GM18520 (cell line): Measurements from ENCODE around the gene MVK.
"Not testable (repeated sequence)": the region's sequence is repeated elsewhere in the genome, so short reads cannot be mapped to it uniquely, and the experiment has no call there.

Experiments used
- ATAC-seq: cut with Tn5 transposase; IDR thresholded peaks from one replicate; pipeline ENCODE4 v1.9.1; 2021; ENCODE audit not compliant: unreplicated experiment

MVK gene

DNA sequence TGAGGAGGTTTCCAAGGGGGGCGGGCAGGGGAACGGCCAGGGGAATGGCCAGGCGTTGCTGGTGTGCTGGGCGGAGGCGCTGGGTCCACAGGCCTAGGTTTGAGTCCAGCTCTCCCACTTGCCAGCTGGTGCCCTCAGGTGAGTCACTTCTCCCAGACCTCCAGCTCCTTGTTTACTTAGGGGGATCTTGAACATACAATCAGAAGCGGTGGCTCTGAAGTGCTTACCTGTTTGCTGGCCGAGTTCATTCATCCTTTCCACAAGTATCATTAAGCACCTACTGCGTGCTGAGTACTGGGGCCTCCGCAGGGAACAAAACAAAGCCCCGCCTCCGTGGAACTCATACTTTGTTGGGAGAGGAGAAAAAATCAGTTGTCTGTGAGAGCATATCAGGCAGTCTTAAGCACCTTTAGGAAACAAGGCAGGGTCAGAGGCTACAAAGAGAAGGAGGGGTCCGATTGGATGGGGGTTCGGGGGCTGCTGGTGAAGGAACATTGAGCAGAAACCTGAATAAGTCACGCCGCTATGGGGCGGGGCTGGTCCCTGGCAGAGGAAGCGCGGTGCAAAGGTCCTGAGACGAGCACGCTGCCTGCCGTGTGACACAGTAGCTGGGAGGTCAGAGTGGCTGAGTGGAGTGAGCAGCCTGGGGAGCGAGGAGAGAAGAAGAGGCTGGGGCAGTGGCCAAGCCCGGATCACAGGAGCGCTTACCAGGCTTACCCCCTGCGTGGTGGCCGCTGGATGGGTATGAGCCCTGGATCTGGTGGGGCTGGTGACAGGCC, 15.1 kb downstream of the MVK start:
- ATAC-seq = no peak

DNA sequence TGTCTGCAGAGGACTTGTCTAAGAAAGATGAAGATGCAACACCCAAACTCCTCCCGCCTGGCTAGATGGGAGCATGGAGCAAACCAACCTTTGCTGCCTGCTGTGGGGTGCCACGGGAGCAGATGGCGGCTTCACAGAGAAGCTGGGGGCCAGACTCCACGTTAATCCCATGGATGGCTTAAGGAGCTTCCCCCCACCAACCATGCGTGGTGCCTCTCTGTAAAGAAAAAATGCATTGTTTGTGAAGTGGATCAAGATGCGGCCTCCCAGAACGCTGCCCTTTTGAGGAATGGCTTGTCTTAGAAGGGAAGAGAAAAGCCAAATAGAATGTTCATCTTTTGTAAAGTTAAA, 15.6 kb downstream of the MVK start:
- no peak for ATAC-seq

DNA sequence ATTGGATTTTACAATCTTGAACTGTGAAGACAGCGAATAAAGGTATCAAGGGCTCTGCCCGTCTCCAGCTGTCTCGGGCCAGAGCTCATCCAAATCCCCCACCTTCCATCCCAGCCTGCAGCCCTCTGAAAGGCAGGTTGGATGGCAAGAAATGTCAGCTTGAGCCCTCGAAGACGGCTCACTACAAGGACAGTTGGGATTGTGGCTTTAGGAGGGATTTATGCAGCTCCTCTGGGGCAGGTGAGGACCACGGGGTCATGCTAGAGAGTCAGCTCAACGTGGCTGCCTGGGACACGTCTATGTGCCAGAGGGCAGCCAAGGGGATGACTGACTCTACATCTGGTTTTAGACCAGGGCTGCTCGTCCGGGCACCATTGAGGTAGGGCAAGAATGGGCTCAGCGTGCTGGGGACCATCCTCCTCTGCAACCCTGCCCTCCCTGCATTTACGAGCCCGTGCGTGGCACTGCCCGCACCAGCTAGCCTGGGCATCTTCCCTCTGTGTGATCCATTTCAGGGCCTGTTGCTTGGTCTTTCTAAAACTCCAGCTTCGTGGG, 16.2 kb downstream of the MVK start:
- no peak for ATAC-seq

DNA sequence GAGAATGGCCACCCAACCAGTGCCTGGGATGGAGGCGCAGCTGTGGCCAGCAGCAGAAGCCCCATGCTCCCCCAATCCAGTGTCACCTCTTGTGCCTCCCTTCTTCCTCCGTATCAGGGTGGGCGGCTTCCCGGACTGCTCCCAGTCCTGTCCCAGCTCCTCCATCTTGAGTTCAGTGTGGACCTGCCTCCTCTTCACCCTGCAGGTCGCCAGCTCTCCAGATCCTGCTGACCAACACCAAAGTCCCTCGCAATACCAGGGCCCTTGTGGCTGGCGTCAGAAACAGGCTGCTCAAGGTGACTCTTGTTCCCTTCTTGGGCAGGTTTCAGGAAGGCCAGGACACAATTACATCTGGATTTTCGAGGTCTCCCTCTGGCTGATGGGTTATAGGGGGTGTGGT, 17.0 kb downstream of the MVK start:
- no peak for ATAC-seq

DNA sequence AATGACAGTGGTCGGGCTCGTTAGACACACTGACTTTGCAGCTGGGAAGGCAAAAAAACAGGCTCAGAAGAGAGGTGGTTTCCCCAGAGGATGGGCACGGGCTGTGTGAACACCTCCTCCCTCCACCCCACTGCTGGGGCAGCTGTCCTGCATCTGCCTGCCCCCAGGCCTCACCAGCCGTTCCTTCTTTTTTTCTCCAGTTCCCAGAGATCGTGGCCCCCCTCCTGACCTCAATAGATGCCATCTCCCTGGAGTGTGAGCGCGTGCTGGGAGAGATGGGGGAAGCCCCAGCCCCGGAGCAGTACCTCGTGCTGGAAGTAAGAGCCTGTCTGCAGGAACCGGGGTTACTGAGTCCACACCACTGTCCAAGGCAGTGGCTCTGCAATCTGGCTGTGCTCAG, 17.4 kb downstream of the MVK start:
- no peak for ATAC-seq

DNA sequence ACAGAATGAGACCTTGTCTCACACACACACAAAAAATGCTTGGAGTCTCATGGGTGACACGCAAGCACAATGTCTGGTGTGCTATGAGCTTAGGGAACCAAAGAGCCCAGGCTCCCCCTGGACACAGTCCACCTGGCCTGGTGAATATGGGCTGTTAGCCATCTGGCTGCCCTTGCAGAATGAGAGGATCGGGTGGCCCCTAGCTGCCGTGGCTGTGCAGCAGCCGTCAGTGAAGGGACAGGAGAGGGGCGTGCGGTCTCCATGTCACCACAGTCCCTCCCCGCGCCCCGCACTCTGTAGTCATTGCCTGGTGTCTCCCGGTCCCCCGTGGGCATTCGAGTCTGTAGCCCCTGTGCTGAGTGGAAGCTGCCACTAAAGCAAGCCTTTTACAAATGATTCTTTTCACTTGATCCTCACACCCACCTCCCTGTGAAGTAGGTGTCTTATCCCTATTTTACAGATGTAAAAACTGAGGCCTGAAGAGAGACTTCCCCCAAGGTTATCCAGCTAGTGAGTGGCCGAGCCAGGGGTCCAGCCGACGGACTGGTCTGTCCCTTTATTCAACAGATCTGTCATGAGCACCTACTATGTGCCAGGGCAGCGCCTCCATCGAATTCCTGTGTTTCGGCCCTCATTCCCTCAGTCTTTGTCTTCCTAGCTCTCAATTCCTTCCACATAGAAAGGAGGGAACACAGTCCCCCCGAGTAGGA, 18.8 kb downstream of the MVK start:
- ATAC-seq = no peak

DNA sequence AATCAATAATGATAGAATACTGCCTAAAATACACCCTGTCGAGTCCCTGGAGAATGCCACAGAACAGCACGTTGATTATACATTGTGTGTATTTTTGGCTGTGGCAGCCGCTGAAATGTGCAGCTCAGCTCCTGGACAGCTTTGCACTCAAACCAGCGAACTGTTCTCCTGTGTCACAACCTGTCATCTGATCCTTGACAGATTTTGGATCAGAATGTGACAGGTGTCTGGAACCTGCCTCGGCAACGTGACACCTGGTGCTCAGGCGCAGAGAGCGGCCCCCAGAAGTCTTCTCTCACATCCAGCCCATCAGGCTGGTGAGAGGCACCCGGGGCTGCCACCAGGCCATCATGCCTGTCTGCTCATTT, 19.3 kb downstream of the MVK start:
- ATAC-seq = no peak

DNA sequence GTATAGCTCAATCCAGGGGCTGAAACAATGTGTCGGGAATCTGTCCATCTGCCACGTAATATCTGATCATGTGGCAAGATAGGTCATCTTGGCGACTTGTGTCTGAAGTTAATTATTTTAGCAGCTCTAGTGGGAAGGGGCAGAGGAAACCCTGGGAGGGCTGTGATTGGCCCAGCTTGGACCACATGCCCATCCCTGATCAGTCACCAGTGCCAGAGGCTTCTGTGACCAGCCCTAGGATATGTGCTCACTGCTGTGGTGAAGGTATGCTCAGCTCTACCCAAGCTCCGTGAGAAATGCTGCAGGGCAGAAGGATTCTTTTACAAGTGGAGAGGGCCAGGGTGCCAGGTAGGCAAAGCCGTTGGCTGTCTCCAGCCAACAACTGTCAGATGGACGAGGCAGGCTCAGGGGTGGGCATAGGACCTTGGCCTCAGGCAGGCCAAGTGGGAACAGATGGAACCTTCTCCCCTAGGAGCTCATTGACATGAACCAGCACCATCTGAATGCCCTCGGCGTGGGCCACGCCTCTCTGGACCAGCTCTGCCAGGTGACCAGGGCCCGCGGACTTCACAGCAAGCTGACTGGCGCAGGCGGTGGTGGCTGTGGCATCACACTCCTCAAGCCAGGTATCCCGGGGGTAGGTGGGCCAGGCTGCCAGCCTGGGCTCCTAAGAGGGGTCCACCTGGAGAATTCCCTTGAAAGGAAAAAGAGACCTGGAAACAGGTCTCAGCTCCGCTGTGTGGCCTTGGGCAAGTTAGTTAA, 21.1 kb downstream of the MVK start:
- ATAC-seq = no peak

DNA sequence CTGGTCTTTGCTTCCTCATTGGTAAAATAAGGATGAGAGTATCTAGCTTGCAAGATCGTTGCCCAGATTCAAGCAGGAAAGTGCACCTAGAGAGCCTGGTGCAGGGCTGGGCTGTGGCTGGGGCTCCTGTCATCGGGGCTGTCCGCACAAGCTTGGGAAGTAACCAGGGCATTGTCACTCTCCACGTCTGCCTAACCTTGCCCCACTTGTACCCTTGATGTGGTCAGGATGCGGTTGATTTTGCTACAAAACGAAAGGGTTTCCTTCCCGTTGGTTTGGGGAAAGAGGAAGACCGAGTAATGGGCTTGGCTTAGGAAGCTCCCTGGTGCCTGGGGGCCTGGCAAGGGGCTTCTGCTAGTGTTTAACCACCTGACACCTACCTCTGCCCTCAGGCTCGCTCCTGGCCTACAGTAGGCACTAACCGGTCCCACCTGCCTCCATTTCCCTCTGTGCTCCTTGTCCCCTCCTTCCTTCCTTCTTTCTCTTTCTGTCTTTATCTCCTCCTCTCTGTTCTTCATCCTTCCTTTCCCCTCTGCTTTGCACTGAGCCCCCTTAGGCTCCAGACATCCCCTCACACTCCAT, 21.8 kb downstream of the MVK start:
- ATAC-seq = no peak

DNA sequence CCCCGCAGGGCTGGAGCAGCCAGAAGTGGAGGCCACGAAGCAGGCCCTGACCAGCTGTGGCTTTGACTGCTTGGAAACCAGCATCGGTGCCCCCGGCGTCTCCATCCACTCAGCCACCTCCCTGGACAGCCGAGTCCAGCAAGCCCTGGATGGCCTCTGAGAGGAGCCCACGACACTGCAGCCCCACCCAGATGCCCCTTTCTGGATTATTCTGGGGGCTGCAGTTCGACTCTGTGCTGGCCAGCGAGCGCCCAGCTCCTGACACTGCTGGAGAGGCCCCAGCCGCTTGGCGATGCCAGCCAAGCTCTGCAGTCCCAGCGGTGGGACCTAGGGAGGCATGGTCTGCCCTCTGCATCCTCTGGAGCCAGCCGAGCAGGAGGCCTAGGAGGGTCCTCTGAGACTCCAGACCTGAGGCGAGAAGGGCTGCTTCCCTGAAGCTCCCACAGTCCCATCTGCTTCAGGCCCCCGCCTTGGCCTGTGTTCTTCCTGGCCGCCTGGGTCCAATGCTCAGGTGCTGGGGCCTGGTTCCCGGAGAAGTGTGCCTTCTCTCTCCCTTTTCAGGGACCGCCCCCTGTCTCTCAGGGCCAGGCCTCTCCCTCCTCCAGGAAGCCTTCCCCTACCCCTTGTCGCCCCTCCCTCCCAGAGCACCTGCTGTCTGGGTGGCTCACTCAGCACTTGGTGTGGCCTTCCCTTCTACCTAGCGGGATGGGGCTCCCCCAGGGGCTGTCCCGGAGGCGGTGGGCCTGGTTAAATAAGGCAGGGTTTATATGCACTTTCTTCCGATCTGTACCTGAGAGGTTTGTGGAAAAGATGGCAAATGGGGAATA, 23.0 kb downstream of the MVK start:
- ATAC-seq = no peak

DNA sequence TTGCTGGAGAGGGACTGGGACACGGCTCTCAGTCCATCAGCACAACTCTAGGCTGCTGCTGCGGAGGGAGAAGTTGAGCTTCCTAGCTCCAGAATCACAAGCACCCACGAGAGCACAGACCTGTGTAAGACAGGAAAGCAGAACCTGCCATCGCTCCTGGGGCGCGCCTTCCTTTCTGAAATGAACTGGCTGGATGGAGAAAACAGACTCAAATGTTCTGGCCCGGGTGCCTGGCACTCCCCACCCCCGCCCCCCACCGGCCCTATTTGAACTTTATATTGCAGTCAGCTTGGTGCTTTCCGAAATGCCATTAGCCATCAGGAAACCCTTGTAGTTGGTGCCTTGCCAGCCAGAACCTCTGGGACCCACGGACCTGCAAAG, 23.8 kb downstream of the MVK start:
- ATAC-seq = no peak

DNA sequence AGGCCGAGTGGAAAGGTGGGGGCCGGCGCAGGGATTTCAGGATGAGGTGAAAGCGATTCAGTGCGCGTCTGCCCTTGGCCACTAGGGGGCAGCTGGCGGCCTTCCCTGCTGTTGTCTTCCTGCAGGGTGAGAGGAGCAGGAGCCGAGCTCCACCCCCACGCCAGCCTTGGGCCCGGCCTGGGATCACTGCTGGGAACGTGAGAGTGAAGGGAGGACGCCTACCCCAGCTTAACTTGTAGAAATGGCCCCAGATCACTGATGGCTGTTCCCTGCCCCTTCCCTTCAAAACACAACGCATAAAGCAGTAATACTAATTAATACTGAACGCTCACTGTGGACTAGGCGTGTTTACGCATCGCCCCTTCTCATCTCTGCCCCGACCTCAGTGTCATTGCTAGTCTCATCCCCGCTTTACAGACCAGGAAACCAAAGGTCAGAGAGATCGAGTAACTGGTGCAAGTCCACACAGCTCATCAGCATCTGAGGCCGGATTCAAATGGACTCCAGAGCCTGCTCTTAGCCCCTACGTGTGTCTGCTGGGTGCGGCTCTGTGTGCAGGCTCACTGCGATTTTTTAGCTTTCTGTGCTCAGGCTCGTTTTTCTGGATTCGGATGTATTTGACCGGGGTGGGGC, 24.3 kb downstream of the MVK start:
- ATAC-seq = no peak

DNA sequence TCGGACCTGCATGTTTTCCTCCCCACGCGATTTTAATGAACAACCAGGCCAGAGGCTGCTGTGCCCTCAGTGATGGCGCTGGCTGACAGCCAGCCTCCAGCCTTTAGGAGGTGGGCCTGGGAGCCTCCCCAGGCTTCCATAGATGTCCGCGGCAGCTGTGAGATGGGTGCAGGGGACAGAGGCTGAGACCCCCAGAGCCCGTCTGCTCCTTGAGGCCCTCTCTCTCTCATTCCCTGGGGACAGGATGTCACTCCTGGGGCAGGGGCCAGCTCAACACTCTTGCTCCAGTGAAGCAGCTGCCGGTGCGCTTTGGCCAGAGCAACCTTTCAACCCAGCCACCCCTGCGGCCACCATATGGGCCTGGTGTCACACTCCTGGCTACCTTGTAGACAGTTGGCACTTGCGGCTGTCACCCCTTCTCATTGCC, 24.8 kb downstream of the MVK start:
- ATAC-seq = no peak

DNA sequence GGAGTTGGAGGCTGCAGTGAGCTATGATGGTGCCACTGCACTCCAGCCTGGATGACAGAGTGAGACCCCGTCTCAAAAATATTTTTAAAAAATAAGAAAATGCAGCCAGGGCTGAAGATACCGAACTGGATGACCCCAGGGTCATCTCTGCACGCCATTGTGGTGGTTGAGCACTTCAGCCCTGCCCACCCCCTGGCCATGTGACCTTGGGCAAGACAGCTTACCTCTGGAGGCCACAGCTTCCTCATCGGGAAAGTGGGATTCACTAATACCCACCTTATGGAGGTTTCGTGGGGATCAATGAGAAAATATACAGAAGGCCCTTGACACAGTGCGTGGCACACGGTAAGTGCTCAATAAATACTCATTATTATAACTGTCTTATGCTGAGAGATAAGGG, 25.5 kb downstream of the MVK start:
- no peak for ATAC-seq

DNA sequence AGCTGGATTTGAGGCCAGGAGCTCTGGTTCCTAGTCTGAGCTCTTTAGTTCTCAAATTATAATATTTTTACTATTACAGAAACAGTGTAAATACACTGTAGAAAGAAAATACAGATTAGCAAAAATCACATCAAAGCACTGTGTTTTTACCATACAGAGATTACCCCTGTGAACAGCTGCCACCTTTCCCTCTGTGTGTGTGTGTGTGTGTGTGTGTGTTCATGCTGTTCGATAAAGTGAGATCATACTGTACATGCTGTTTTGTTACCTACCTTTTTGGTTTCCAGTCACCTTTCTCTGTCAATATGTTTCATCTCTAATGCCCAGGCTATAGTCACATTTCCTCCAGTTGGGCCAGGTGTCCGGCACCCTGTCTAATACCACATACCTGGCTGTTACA, 26.9 kb downstream of the MVK start:
- ATAC-seq = no peak

DNA sequence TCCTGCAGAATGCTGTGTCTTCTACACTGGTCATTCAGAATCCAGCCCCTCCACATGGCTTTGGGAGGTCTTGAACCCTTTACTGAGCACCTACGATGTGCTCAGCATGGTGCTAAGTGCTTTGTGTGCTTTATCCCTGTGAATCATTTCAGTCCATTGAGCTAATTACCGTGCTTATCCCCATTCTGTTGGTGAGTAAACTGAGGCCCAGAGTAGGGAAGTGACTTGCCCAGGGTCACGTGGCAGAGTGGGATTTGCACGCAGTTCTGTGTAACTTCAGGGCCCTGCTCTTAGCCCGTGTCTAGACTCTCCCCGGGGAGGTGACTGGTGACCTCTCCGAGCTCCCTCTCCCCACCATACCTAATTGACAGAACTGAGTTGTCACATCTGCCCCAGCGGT, 27.4 kb downstream of the MVK start:
- ATAC-seq = no peak

DNA sequence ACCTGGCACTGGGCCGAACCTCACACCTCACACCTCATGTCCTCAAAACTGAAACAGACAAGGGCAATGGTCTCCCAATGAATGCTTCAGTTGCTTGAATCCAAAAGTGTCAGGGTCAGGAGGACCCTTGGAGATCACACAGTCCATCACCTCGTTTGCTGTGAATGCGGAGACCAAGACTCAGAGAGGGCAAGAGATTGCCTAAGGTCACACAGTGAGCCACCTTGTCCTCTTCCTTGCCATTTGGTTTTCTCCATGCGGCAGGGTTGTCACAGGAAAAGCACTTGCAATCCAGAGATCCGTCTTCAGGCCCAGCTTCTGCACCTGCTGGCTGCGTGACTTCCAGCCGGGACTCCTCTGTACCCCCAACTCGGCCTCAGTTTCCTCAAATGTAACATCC, 28.0 kb downstream of the MVK start:
- no peak for ATAC-seq

DNA sequence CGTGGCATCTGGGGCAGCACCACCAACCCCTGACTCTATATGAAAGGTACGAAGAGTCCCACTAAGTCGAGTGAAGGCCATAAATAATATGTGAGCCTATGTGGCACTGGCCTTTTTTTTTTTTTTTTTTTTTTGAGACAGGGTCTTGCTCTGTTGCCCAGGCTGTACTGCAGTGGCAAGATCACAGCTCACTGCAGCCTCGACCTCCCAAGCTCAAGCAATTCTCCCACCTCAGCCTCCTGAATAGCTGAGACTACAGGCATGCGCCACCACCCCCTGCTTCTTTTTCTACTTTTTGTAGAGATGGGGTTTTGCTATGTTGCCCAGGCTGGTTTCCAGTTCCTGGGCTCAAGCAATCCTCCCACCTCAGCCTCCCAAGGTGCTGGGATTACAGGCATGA, 28.5 kb downstream of the MVK start:
- ATAC-seq = not testable (repeated sequence)

DNA sequence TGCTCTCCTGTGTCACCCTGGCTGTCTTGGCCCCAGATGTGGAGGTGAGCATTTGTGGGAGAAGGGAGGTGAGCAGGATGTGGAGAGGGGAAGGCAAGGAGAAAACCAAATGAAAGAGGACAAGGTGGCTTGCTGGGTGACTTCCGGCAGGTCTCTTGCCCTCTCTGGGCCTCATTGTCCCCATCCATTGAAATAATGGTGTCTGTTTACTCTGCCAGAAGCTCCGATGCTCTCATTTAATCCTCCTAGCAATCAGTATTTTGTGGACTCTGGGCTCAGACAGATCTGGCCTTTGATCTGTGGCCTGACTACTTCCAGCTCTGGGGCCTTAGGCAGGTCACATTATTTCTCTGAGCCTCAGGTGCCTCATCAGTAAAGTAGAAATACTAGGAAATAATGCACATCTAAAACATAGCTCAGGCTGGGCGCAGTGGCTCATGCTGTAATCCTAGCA, 30.6 kb downstream of the MVK start:
- ATAC-seq = no peak

DNA sequence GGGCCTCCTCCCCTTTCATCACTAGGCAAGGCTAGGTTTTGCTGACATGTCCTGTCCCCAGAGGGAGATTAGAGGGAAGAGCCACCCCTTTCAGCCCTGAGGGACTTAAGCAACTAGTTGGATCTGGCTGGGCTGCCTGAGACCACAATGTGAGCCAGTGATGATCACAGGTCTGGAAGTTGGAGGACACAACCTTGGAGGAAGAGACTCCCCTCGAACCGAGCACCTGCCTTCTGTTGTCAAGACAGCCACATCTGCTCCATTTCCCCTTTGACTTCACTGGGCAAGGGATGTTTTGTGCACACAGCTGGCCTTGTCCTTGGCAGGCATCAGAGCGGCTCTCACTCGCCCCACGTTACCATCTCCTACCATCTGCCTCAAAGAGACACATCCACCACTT, 31.4 kb downstream of the MVK start:
- ATAC-seq = no peak
